GM21447 (cell line): ENCODE results near the gene ARHGAP21.
A peak's percentile ranks its signal among the peaks of the same experiment; 100 is the strongest.
"Not testable (repeated sequence)": the region's sequence is repeated elsewhere in the genome, so short reads cannot be mapped to it uniquely, and the experiment has no call there.

Source experiments
- ATAC-seq: cut with Tn5 transposase; IDR thresholded peaks from one replicate; pipeline ENCODE4 v1.9.1; 2021; ENCODE audit not compliant: unreplicated experiment

ARHGAP21 gene

DNA sequence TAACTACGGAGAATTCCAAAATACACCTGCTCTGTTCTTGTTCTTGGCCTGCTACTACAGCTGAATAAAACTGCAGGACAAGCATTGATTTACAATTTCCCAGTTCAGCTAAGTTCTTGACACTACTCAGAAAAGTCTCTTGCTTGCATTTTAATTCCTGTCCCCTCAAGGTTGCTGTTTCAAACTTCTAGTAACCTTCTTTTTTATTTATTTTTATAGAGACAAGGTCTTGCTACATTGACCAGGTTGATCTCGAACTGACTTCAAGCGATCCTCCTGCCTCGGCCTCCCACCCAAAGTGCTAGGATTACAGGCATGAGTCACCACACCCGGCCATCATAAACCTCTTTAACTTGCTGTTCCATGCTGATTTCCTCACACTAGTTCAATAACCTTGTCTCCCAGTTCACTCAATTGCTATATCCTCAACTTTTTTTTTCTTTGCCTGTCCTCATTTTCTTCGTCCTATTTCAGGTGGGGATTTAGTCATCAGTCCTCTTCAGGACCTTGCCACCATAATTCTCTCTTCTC, 79.9 kb downstream of the ARHGAP21 start:
- no peak for ATAC-seq

DNA sequence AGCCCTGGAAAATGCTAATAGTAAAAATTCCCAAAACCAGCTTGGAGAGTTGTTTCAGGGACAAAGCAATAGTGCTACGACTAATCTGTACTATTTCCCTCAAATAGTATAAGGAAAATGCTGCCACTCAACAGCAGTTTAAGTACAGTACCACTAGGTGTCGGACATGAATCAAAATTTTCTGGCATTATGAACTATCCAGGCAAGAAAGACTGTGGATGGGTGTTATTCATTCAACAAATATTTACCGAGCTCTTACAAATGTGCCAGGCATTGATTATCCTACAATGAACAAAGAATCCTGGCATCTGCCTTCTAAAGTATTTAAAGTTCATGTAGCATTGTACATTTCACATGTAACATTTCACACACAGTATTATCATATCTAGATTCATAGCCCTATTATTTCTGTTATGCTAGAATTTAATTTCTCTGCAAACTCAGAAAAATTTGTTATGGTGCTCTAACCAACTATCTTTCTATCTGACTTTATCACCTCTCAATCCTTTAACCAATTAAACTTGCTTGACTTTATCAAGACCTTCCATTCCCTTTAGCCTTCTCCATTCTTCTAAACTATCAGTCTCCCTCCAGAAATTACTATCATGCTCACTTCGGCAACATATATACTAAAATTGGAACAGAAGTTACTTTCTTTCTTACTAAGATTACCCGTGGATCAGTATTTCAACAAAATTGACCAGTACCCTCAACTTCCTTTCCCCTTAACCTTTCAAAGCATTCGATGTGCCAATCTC, 80.6 kb downstream of the ARHGAP21 start:
- ATAC-seq = peak; percentile 86

GRCh38 chr10:24639124-24639523, 84.6 kb downstream of the ARHGAP21 start:
- ATAC-seq = no peak

- ATAC-seq = no peak
Observed at GRCh38 chr10:24625778-24626177, 97.9 kb downstream of the ARHGAP21 start.

GRCh38 chr10:24623383-24623782, 100.3 kb downstream of the ARHGAP21 start:
- ATAC-seq = no peak

- no peak for ATAC-seq
Observed at GRCh38 chr10:24622781-24623301, 100.8 kb downstream of the ARHGAP21 start.

DNA sequence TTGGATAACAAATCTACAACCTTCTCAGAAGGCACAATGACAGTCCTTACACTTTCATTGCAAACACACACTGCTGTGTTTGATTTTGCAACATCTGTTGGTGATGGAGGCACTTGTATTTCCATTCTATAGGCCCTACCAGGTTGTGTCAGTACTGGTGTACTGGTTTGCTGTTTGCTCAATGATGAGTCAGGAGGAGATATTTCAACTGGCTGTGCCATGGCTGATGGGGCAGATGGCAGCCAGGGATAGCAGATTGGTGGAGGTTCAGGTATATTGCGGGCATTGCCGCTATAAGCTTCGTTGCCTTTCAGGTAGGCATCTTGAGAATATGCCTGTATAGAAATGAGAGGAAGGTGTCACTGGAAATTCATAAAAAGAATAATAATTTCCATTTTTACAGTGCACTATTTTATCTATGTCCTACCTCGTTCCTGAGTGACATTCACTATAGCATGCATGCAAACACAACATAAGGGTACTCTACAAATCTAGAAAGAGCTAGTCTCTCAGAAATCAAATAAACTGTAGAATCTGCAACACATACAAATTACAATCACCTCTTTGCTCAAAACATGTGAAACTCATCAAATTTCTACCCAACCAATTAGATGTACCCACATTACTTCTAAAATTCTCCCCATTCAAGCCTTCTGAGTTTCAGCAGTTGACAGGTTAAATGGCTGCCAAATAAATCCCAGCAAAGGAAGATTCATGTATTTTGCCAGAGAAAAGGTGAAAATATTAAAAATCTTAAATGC, 102.5 kb downstream of the ARHGAP21 start:
- ATAC-seq = not testable (repeated sequence)

DNA sequence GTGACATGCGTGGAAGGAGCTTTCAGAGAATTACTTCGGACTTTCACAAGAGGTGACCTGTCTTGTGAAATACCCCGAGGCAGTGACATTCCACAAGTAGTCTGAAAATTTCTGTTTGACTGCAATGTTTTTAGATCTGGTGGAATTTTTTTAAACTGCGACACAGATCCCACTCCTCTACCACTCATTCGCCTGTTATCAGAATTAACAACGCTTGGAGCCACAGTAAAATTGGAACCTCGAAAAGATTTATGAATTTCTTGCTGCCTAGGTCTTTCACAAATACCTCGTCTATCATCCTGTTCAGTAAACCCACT, 103.7 kb downstream of the ARHGAP21 start:
- ATAC-seq = not testable (repeated sequence)

- ATAC-seq = not testable (repeated sequence)
Observed at GRCh38 chr10:24619291-24619993, 104.2 kb downstream of the ARHGAP21 start.

GRCh38 chr10:24618401-24618800, 105.3 kb downstream of the ARHGAP21 start:
- ATAC-seq = no peak

- no peak for ATAC-seq
Observed at GRCh38 chr10:24617771-24618396, 105.8 kb downstream of the ARHGAP21 start.

- no peak for ATAC-seq
Observed at GRCh38 chr10:24616536-24616935, 107.2 kb downstream of the ARHGAP21 start.

DNA sequence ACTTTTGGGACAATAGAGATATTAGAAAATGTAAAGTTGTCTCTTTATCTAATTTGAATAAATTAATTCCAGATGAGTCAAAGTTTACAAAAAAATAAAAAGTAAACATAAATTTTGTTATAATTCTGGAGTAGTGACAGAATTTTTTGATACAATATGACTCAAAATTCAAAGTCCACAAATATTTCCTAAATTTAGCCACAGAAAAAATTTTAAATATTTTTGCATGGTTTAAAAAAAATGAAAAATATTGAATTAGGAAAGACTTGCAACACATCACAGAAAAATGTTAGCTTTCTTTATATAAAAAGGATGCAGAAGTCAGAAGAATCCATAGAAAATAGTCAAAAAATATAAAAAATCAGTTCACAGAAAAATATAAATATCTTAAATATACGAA, 117.7 kb downstream of the ARHGAP21 start:
- ATAC-seq = no peak

- no peak for ATAC-seq
Observed at GRCh38 chr10:24605141-24605540, 118.5 kb downstream of the ARHGAP21 start.

DNA sequence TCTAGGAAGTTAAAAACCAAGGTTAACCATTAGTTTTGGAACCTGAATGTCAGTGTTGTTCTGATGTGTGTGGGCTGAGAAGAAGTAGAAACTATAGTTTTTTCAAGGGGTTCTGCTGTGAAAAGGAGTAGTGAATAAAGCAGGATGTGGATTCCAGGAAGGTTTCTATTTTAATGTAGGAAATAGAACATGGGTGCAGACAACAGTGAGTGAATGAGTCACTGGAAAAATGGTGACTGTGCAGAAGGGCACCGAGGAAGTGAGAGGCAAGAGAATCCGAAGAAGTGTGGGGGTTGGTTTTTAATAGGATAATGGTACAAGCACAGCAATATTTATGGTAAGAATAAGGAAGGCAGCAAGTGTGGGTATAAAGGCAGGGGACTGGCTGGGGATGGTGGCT, 120.4 kb downstream of the ARHGAP21 start:
- ATAC-seq = no peak

- no peak for ATAC-seq
Observed at GRCh38 chr10:24597961-24598360, 125.7 kb downstream of the ARHGAP21 start.

DNA sequence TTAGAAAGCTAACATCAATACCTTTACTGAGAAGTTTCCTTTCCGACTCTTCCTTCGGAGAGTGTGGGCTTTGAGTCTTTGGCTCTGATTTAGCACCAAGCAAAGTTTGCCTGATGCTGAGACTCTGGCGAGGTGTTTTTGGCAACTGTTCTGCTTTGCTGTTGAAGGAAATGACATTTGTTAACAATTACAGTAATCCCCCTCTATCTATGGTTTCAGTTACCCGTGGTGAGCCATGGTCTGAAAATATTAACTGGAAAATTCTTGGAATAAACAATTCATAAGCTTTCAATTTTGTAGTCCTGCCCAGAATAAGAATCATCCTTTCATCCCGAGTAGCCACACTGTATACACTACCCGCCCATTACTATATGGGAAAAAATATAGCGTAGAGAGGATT, 126.3 kb downstream of the ARHGAP21 start:
- ATAC-seq = no peak

DNA sequence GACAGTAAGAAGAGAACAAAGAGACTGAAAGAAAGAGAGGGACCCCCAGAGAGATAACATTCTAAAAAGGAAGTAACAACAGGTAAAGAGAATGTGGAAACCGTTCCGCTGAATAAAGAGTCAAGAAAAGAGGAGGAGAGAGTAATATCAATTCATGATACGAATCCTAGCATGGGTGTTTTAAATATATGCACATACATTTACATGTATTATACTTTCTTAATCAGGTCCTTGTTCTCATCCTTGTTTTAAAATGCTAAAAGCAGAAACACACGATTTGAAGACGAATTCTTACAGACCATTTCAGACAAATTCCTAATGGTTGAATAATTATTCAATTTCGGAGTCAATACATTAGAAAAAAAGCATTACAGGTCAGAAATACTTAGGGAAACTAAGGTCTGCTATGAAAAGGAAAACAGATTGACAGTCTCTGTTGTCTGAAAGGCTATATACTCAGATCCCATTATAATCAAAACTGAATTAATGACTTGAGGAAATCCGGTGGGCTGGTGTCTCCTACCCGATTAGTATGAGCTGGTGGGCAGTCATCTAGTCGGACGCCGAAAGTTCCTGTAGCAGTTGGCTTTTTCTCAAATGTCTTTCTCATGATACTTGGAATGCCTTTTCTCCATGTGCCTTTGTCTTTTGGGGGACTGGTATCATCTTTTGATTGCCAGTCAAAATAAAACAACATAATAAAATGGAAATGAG, 127.3 kb downstream of the ARHGAP21 start:
- ATAC-seq = no peak

DNA sequence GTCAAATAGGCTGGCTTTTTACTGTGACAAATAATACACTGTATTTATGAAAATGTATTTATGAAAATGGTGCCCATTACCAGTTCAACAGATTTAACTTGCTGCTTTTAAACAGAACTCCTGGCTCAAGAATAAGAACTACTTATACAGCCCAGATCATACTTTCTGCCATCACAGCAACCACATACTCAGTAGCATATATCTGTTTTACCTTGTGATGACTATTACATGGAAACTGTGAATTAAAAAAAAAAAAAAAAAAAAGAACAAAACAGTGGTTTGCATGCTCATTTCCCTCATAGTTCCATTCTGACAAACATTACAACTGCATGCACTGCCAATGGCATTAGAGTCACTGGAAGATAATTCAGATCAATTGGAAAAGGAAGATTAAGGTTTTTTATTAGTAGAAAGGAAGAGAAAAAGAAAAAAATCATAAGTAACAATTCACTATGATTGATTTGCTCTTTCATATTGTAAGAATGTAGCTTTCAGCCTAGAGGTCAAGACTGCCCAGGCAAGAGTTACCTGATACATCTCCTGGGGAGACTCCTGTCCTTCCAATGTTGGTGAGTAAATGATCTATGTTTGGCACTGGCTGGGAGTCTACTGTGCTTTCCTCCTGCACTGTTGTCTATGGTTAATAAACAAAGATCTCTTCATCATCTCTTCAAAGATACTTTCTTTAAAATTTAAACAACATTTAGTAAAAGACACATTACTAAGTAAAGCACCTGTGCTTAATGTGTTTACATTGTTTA, 132.8 kb downstream of the ARHGAP21 start:
- no peak for ATAC-seq

GRCh38 chr10:24589265-24589664, 134.4 kb downstream of the ARHGAP21 start:
- ATAC-seq = no peak
